ENCODE results near the gene MALSU1.

MALSU1 gene

GRCh38 chr7:23287612-23288011 is 11.5 kb upstream of the MALSU1 start:
- no peaks in the 10 kb centered on the region for H3K27me3 ChIP-seq
- H3K4me1 ChIP-seq (ENCODE audit: control insufficient read depth in 1 of 2, insufficient read depth in 1 of 2, low read depth in 1 of 2, low read length in 1 of 2) = peaks cover 18 to 20% of the 10 kb centered on the region in 2 experiments
- H3K9me3 ChIP-seq = no peaks in the 10 kb centered on the region
- peak overlapping the region; percentile 56 for H3K27ac ChIP-seq
- H3K36me3 ChIP-seq = no peaks in the 10 kb centered on the region
- TF ChIP-seq CTCF (IDR thresholded peaks at IDR 0.05) = no peak
- H3K4me3 ChIP-seq (ENCODE audit: low read depth in 1 of 2, low read length in 1 of 2) = no peak overlapping the region

DNA sequence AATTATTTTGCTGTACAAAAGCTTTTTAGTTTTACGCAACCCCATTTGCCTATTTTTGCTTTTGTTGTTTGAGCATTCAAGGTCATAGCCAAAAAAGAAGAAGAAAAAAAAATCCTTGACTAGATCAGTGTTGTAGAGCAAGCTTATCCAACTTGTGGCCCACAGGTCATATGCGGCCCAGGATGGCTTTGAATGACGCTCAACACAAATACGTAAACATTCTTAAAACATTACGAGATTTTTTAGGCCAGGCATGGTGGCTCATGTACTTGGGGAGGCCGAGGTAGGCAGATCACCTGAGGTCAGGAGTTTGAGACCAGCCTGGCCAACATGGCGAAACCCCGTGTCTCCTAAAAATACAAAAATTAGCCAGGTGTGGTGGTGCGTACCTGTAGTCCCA is 8.1 kb upstream of the MALSU1 start:
- H3K27ac ChIP-seq = no peak overlapping the region
- H3K36me3 ChIP-seq = no peaks in the 10 kb centered on the region
- no peaks in the 10 kb centered on the region for H3K9me3 ChIP-seq
- H3K4me3 ChIP-seq (ENCODE audit: low read depth in 1 of 2, low read length in 1 of 2) = no peak overlapping the region
- no peaks in the 10 kb centered on the region for H3K27me3 ChIP-seq
- TF ChIP-seq CTCF (IDR thresholded peaks at IDR 0.05) = no peak
- H3K4me1 ChIP-seq (ENCODE audit: control insufficient read depth in 1 of 2, insufficient read depth in 1 of 2, low read depth in 1 of 2, low read length in 1 of 2) = peaks cover 26 to 29% of the 10 kb centered on the region in 2 experiments

- H3K4me1 ChIP-seq (ENCODE audit: control insufficient read depth in 1 of 2, insufficient read depth in 1 of 2, low read depth in 1 of 2, low read length in 1 of 2) = peaks cover 30 to 32% of the 10 kb centered on the region in 2 experiments
- H3K4me3 ChIP-seq (ENCODE audit: low read depth in 1 of 2, low read length in 1 of 2) = no peak overlapping the region
- H3K9me3 ChIP-seq = no peaks in the 10 kb centered on the region
- no peak overlapping the region for H3K27ac ChIP-seq
- no peaks in the 10 kb centered on the region for H3K36me3 ChIP-seq
- no peaks in the 10 kb centered on the region for H3K27me3 ChIP-seq
- no peak for TF ChIP-seq CTCF (IDR thresholded peaks at IDR 0.05)
These were observed 7.1 kb upstream of the MALSU1 start for GRCh38 chr7:23291957-23292560.

DNA sequence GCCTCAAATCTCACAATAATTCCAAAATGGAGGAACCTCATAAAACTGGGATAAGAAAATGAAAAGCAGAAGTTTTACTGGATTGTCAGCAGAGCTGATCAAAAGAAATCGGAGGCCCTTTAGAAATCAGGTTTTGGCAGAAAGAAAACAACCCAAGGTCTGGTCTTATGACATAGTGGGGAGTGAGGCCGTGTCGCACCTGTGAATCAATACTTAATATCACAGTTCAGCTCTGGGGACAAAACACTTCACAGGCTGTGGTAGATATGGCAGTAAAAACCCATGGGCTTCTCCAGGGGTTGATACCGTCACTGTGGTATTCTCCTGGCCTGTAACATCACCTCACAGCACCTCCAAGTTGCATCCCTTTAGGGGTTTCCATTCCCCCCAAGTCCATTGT is 6.5 kb upstream of the MALSU1 start:
- TF ChIP-seq CTCF (IDR thresholded peaks at IDR 0.05) = no peak
- Histone ChIP-seq H3K27me3 (no peaks in the 10 kb centered on the region), H3K9me3 (no peaks in the 10 kb centered on the region), H3K4me1 (ENCODE audit: control insufficient read depth in 1 of 2, insufficient read depth in 1 of 2, low read depth in 1 of 2, low read length in 1 of 2) (peaks cover 24 to 26% of the 10 kb centered on the region in 2 experiments), H3K4me3 (ENCODE audit: low read depth in 1 of 2, low read length in 1 of 2) (no peak overlapping the region), H3K36me3 (no peaks in the 10 kb centered on the region), H3K27ac (no peak overlapping the region)

DNA sequence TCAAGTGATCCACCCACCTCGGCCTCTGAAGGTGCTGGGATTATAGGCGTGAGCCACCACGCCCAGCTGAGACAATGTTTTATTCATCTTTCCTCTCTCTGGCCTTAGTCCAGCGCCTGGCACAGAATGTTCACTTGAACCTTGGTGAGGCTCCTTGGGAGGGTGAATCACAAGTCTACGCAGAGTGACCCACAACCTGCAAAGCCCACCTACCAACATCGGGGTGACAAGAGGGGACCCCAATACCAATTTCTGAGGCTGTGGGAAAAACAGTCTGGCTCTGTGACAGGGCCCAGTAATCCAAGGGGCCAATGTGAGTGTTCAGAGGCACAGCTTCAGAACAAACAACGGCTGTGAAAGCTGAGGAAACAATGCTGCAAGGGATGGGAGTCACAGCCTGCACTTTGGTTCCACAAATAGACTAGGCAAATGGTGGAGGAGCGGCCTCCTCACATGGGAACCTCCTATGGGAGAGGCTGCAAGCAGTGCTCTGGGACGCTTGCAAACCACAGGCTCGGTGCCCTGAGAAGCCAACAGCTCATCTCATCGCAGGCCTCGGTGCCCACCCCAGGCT is 5.6 kb upstream of the MALSU1 start:
- Histone ChIP-seq H3K27ac (no peak overlapping the region), H3K36me3 (no peaks in the 10 kb centered on the region), H3K4me1 (ENCODE audit: control insufficient read depth in 1 of 2, insufficient read depth in 1 of 2, low read depth in 1 of 2, low read length in 1 of 2) (peaks cover 20 to 22% of the 10 kb centered on the region in 2 experiments), H3K9me3 (no peaks in the 10 kb centered on the region), H3K4me3 (ENCODE audit: low read depth in 1 of 2, low read length in 1 of 2) (no peak overlapping the region), H3K27me3 (no peaks in the 10 kb centered on the region)
- TF ChIP-seq CTCF (IDR thresholded peaks at IDR 0.05) = no peak
